ENCODE measurements around the gene GPN1. TPM values are rescaled to one million over a fixed set of nuclear protein-coding genes. Genes with fewer than 3 reads are reported as not detected.
"Not testable (repeated sequence)": the region's sequence is repeated elsewhere in the genome, so short reads cannot be mapped to it uniquely, and the experiment has no call there.

GPN1 gene
- polyA plus RNA-seq, 4 donors: 52.3 to 66.8 (median 58.8) TPM

DNA sequence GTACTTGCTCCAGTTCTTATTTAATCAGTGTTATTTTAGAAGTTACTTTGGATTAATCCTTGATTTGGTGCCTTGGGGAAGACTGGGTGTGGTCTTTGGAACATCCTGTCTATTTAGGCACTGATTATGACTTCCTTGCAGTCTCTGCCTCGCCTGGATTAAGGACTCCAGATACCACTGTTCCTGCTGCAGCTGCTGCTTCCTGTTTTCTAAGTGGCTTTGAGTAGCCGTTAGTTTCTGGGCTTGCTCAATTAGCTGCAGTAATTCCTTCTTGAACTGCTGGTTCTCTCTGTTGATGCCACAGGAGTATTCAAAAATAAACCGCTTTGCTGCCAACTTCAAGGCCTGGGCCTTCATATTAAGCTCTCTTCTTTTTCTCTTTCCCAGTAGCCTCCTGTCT lies 1.9 kb upstream of the GPN1 start:
- not testable (repeated sequence) for DNase-seq (ENCODE audit: low read depth in 4 of 4, low spot score in 2 of 4)

DNA sequence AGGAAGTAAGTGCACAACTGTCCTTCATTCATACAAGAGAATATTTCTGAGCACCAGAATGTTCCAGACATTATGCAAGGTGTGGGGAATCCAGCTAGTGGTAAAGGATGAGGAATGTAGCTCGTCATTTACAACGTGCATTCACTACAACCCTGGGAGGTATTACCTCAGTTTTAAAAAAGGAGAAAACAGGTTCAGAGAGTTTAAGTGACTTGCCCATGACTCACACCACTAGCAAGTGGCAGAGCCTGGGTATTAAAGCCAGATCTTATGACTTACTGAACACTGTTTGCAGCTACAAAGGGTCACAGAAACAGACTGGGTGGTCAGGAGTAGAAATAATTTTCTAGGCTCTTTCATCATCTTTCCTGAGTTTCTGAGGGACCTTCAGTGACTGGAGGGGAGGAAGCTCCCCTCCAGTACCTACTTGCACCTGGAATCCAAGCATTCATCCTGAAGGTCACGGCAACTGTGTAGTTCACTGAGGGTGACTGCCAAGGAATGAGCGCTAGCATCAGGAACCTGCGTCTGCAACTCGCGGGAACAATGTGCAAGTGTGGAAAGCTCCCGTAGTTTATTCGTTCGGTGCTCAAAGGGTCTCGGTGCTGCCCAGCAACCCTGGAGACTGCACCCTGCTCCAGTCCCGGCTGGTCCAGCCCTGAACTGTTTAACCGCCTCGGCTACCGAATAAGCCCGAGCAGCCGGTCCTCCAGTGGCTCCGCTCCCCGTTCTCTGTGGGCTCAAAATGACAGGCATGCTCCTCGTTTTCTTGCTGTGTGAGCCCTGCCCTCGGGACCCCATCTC lies 685 bp upstream of the GPN1 start:
- DNase-seq (ENCODE audit: low read depth in 4 of 4, low spot score in 2 of 4): peak in 1 of 4 donors; percentile 13

DNA sequence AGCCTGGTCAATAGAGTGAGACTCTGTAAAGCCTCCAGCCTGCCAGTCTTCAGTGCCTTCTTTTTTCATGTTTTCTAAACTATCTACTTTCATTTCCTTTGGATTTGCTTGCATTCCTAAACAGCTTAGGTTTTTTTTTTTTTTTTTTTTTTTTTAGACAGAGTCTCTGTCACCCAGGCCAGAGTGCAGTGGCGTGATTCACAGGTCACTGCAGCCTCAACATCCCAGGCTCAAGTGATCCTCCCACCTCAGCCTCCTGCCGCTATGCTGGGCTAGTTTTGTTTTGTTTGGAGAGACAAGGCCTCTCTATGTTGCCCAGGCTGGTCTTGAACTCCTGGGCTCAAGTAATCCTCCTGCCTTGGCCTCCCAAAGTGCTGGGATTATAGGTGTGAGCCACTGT lies 1.4 kb downstream of the GPN1 start:
- DNase-seq (ENCODE audit: low read depth in 4 of 4, low spot score in 2 of 4): not testable (repeated sequence)

DNA sequence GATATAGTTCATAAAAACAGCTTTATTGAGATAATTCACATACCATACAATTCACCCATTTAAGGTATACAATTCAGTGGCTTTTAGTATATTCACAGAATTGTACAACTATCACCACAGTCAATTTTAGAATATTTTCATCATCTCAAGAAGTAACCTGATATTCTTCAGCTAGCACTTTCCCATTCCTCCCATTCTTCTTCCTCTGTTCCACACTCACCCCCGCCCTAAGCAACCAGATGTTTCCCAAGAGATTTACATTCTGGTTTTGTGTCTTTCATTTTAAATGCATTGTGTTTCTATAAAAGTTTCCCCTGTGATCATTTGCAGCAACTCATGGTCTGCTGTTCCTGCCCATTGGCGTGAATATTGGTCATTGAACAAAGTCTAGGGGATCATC lies 5.4 kb downstream of the GPN1 start:
- DNase-seq (ENCODE audit: low read depth in 4 of 4, low spot score in 2 of 4): no peak

DNA sequence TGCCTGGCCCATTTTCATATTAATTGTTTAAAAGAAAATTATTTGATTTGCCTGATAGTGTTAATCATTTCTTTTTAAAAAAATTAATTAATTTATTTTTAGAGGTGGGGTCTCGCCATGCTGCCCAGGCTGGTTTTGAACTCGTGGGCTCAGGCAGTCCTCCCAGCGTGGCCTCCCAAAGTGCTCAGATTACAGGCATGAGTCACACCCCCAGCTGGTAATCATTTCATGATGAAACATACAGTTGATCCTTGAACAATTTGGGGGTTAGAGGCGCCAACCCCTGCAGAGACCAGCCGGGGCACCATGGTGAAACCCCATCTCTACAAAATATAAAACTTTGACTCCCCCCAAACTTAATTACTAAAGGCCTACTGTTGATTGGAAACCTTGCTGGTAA lies 7.9 kb downstream of the GPN1 start:
- DNase-seq (ENCODE audit: low read depth in 4 of 4, low spot score in 2 of 4): no peak

DNA sequence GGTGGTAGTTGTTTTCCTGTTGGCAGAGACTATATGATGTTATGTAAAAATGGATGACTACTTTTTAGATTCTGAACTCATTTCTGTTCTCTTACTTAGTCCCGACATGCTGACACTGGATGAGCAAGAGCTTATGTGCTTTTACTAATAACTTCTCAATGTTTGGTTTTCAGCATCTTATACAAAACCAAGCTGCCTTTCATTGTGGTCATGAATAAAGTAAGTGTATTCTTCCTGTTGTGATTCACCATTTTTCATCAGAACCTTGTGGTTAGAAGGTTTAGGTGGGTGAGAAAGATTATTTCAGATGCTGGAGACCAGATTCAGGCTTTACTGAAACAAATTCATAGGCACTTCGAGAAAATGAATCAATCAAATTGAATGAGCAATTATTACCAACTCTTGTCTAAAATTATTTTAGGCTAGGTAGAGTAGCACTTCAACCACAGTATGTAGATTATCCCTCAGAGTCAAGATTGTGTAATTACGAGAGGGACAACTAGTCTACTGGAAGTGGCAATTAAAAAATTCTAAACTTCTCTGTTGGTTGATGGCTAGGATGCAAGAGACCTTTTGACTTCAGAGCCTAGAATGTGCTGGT lies 9.3 kb downstream of the GPN1 start:
- DNase-seq (ENCODE audit: low read depth in 4 of 4, low spot score in 2 of 4): no peak

DNA sequence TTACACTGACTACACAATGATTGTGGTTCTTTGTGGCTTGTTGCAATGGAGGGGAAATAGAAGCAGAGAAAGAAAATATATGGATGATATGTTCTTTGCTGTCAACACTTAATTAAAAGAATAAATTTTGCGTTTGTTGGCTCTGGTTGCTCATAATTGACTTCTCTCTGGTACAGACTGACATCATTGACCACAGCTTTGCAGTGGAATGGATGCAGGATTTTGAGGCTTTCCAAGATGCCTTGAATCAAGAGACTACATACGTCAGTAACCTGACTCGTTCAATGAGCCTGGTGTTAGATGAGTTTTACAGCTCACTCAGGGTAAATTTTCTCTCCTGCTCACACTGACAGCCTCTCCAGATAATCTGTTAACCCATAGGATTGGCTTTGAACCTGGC lies 9.9 kb downstream of the GPN1 start:
- no peak for DNase-seq (ENCODE audit: low read depth in 4 of 4, low spot score in 2 of 4)

DNA sequence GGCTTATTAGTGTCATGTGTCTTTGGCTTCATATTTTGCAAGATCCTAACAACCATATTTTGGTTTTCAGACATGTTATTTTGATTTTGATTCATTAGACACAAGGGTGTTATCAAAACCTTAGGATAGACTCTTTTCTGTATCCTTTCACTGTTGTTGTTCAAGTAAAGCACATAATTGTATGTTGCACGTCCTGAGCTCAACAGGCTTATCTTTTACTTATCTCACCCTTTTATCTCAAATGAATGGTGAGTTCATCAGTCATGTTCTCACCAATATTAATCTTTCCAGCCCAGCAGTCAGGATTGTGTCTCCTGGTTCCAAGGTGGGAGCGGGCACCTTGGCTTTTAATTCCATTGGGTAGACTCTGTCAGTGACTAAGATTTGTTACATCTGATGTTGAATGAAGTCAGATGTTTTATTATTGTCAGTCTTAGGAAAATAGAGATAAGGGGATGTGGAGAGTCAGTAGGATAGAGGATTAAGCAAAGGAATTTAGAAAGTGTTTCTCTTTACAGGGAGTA lies 11.9 kb downstream of the GPN1 start:
- DNase-seq (ENCODE audit: low read depth in 4 of 4, low spot score in 2 of 4): no peak

DNA sequence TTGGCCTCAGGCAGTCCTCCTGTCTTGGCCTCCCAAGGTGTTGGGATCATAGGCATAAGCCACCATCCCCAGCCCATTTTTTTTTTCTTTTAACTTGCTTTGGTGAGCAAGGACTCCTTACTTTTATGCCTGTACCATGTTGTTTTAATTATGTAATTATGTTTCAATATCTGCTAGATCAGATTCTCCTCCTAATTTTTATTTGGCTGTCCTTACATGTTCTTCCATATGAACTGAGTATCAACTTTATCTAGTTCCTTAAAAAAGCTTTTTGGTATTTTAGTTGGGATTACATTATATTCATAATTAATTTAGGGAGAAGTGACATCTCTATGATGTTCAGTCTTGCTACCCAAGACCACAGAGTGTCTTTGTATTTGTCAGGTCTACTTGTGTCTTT lies 16.3 kb downstream of the GPN1 start:
- no peak for DNase-seq (ENCODE audit: low read depth in 4 of 4, low spot score in 2 of 4)

DNA sequence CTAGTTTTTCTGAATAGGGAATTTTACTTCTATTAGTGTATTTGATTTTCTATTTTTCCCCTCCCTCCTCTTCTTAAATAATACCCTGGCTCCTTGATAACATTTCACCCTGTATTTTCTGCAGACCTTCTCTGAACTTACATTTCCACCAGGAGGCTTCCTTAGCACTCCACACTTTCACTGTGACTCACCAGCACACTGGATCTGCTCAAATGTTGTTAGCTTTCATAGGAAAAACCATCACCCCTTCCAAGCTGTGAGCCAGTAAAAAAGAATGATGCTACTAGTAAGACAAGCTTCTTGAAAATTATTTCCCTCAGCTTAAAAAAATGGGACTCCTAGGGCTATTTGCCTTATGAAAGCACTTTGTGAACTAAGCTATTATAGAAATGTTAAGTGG lies 18.4 kb downstream of the GPN1 start:
- no peak for DNase-seq (ENCODE audit: low read depth in 4 of 4, low spot score in 2 of 4)

DNA sequence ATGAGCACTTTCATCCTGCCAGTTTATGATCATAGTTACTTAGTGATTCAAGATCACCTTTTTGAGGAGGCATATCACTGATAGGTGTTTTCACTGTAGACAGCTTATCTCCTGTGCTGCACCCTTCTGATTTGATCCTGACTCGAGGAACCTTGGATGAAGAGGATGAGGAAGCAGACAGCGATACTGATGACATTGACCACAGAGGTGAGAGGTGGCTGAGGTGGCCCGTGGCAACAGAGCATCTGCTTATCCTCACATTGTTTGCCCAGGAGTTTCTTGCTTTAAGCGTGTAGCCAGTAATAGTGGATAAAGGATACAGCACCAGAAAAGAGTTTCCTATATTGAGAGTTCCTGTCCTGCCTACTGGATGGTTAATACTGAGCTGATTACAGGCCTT lies 18.9 kb downstream of the GPN1 start:
- DNase-seq (ENCODE audit: low read depth in 4 of 4, low spot score in 2 of 4): no peak

DNA sequence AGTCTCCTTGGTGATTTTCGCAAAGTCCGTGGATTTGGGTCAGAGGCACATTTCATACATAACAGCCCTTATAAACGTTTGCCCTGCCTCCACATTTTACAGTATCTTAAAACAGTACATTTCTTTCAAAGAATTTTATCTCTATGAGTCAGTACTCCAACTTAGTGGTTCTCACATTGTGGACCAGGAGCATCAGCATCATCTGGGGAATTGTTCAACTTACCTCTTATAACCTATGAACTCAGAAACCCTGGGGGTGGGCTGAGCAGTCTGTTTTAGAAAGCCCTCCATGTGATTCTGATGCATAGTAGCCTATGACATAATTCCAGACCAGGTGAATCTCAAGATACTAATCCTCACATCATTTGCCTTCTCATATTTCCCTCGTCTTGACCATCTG lies 22.2 kb downstream of the GPN1 start:
- DNase-seq (ENCODE audit: low read depth in 4 of 4, low spot score in 2 of 4): no peak

DNA sequence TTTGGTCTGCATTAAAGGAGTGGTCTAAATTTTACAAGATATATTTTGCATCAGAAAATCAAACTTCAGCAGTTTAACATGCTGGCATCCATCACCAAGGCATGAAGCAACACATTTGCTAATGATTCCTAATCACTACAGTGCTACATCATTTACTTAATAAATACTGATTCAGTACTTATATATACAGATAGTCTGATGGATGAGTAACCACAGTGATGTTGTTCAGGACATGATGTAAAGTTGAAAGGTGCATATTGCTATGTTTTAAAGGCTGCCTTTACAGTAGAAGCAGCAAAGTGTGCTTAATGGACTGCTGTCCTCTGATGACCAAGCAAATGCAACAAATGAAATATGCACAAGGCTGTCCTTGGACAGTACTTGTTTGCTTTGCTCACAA lies 23.5 kb downstream of the GPN1 start:
- DNase-seq (ENCODE audit: low read depth in 4 of 4, low spot score in 2 of 4): no peak

DNA sequence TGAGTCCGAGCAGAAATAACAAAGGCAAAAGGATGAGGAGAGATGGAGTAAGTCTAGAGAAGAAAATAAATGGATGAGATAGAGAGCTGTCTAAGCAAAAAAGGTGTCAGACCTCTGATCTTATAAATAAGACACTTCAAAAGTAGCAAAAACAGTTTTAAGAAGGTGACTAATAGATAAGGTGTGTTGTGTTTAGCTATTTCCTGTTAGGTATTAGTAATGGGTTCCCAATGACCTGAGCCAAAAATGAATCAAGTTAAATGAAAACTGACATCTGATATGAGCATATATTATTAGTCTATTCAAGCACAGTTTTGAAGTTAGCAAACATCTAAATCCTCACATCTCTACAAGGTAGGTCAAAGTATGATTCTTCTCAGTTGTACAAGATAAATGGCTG lies 23.9 kb downstream of the GPN1 start:
- DNase-seq (ENCODE audit: low read depth in 4 of 4, low spot score in 2 of 4): no peak

DNA sequence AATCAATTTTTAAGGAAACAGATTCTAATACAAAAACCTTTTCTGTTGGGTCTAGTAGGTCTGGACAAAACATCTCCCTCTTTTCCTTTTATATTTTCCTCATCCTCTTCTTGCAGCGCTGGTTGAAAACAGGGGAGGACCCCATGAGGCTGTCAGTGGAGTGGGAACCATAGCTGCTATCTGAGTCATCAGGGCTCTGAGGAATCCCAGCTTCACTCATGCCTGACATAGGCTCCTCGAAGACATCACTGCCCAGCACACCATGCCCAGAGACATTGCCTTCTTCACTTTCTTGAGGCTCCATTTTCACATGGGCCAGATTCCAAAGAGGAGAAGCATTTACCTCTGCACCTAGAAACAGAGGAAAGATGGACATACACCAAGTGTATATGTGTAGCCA lies 24.5 kb downstream of the GPN1 start:
- DNase-seq (ENCODE audit: low read depth in 4 of 4, low spot score in 2 of 4): no peak

DNA sequence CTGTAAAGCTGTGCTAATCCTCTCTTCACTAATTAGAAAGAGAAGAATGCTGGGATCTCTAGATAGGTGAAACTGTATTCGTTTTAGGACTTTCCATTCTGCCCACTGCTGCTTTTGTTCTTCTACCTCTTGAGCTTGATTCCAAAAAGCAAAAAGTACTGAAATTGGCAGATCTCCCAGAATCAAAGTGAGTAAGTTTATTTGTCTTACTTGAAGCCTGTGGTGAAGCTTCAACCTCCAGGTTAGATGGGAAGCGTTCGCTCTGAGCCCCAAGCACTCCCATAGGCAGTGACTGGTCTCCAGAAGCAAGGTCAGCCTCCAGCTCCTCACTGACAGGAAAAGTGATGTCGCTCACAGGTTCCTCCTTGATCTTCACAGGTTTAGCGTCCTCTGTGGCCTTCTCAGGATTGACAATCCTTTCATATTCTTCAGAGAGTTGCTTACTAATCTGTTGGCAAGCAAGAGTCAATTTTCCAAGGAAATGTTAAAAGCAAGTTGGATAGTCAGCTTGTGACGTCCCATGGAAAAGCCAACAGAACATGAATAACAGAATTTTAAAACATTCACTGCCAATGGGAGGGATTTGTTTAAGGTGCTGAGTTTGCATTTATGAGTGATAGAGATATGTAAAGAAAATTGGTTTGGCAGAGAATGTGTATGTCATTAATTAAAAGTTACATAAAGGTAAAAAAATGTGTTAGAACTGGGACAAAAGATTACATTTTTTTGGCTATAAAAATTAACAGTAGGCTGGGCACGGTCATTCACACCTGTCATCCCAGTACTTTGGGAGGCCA lies 26.5 kb downstream of the GPN1 start:
- no peak for DNase-seq (ENCODE audit: low read depth in 4 of 4, low spot score in 2 of 4)

DNA sequence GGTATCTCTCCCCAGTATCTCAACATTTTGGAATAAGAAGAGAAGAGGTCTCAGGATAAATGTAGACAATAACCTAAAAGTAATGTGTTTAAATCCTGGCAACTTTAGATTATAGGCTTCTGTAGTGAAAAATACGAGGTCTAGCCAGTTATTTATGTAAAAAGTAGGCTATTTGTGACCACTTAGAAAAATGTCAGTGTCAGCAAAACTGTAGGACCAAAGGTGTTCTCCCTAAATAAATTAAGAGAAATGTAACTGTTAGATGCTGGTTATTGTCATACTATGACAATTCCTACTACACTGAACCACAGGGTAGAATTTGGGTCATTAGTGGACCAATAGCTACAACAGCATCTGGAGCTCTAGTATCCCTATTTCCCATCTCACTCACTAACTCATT lies 32.5 kb downstream of the GPN1 start:
- DNase-seq (ENCODE audit: low read depth in 4 of 4, low spot score in 2 of 4): no peak

DNA sequence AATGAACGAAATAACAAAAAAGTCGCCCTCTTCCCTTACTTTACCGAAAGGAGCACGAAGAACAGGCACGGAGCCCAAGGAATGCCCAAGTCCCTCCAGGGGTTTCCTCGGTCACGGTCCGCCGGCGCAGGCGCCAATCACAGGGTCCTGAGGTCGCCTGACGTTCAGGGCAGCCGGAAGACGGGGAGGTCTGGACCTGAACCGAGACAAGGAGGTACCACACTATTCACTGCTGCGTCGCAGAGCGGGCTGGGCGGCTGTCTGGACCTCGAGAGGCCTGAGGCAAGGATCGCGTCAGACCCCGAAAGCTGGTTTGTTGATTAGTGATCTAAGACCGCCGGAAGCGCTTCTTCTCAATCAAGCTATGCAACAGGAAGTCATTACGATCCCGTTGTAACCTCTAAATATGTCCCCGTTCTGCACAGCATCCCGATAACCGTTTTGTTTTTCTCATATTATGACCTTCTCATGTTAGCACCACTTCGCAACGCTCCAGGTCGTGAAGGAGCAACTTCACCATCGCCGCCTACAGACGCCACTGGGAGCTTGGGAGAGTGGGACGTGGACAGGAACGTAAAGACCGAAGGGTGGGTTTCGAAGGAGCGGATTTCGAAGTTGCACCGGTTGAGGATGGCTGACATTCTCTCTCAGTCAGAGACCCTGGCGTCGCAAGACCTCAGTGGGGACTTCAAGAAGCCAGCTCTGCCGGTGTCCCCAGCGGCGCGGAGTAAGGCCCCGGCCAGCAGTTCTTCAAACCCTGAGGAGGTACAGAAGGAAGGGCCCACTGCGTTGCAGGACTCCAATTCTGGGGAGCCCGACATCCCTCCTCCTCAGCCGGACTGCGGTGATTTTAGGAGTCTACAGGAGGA lies 34.7 kb downstream of the GPN1 start, which contains the start of the genes SLC4A1AP and SUPT7L:
Gene SLC4A1AP (plus strand): TSS at position 605 of the 869 bp plus-strand sequence. CDS start 26 bp downstream, at position 631.
Gene SUPT7L (minus strand): TSS at position 330 of the 869 bp plus-strand sequence. CDS start 1,422 bp downstream, outside the sequence.
- DNase-seq (ENCODE audit: low read depth in 4 of 4, low spot score in 2 of 4): peak; percentile 70 to 97 (median 85)

DNA sequence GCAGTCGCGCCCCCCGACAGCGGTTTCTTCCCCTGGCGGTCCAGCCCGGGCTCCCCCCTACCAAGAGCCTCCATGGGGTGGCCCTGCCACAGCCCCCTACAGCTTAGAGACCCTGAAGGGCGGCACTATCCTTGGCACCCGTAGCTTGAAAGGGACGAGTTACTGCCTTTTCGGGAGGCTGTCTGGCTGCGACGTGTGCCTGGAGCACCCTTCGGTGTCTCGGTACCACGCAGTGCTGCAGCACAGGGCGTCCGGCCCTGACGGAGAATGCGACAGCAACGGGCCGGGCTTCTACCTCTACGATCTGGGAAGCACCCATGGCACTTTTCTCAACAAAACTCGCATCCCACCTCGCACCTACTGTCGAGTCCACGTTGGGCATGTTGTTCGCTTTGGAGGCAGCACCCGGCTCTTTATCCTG lies 35.3 kb downstream of the GPN1 start:
- no peak for DNase-seq (ENCODE audit: low read depth in 4 of 4, low spot score in 2 of 4)
